DOHH2 (cell line): ENCODE results near the gene L3MBTL3.

ENCODE experiments used
- EZH2phosphoT487 ChIP-seq: fragments of 200-600 bp; sonication (generic); IDR thresholded peaks from 2 replicates; pipeline ENCODE4 v1.6.1; 2017; ENCODE audit warnings: borderline replicate concordance, mild to moderate bottlenecking, antibody characterized with exemption, low read length, moderate library complexity, mixed read lengths
- TF ChIP-seq, protein P1 (sequence below): fragments of 200-600 bp; sonication (generic); IDR thresholded peaks from one replicate; pipeline ENCODE4 v1.5.1; 2014; ENCODE audit warnings: antibody characterized with exemption, mild to moderate bottlenecking, low read depth, low read length; ENCODE audit not compliant: poor library complexity, severe bottlenecking

- TF ChIP-seq, protein P1, sequence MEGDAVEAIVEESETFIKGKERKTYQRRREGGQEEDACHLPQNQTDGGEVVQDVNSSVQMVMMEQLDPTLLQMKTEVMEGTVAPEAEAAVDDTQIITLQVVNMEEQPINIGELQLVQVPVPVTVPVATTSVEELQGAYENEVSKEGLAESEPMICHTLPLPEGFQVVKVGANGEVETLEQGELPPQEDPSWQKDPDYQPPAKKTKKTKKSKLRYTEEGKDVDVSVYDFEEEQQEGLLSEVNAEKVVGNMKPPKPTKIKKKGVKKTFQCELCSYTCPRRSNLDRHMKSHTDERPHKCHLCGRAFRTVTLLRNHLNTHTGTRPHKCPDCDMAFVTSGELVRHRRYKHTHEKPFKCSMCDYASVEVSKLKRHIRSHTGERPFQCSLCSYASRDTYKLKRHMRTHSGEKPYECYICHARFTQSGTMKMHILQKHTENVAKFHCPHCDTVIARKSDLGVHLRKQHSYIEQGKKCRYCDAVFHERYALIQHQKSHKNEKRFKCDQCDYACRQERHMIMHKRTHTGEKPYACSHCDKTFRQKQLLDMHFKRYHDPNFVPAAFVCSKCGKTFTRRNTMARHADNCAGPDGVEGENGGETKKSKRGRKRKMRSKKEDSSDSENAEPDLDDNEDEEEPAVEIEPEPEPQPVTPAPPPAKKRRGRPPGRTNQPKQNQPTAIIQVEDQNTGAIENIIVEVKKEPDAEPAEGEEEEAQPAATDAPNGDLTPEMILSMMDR = no peak
- TF ChIP-seq EZH2phosphoT487 = no peak
These were observed 37.6 kb upstream of the L3MBTL3 start for GRCh38 chr6:129980821-129981220.
